PC-9 (cell line): ENCODE results near the gene APLN.

Source experiments
- CTCF ChIP-seq: fragments of 200-600 bp; sonication (generic); conservative IDR thresholded peaks from 2 replicates; pipeline ENCODE4 v1.6.1; 2017; ENCODE audit warnings: mixed run types, antibody characterized with exemption, mild to moderate bottlenecking, moderate library complexity
- EZH2 ChIP-seq: fragments of 200-600 bp; sonication (generic); IDR thresholded peaks from 2 replicates; pipeline ENCODE4 v1.8.0; 2017; ENCODE audit warnings: antibody characterized with exemption, low read depth

DNA sequence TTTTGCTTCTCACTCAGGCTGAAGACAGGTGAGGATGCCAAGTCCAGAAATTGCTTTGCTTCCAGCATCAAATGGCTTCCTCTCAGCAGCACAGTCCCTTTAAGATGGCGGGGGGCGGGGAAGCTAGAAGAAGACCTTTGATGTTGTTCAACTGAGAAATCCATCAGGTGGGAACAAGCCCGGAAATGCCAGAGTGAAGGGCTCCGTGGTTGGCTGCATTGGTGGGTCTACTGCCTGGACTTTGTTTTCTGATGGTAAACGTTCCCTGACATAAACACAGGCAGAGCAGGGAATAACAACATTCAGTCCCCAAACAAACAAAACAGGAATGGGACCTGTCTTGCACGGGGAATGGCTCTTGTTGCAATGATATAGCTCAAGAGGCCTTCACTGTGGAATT is 37.3 kb downstream of the APLN start:
- TF ChIP-seq CTCF, result no peak
- TF ChIP-seq EZH2, result no peak
